ENCODE data around the gene SIL1.

- TF ChIP-seq, protein P1, sequence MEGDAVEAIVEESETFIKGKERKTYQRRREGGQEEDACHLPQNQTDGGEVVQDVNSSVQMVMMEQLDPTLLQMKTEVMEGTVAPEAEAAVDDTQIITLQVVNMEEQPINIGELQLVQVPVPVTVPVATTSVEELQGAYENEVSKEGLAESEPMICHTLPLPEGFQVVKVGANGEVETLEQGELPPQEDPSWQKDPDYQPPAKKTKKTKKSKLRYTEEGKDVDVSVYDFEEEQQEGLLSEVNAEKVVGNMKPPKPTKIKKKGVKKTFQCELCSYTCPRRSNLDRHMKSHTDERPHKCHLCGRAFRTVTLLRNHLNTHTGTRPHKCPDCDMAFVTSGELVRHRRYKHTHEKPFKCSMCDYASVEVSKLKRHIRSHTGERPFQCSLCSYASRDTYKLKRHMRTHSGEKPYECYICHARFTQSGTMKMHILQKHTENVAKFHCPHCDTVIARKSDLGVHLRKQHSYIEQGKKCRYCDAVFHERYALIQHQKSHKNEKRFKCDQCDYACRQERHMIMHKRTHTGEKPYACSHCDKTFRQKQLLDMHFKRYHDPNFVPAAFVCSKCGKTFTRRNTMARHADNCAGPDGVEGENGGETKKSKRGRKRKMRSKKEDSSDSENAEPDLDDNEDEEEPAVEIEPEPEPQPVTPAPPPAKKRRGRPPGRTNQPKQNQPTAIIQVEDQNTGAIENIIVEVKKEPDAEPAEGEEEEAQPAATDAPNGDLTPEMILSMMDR (IDR thresholded peaks at IDR 0.05) = no peak
- TF ChIP-seq EP300 (IDR thresholded peaks at IDR 0.05) (no peak), POLR2A (IDR thresholded peaks at IDR 0.05) (no peak)
These were observed 87.5 kb downstream of the SIL1 start for GRCh38 chr5:139110526-139111168.
